Measurements from ENCODE around the gene KLRC1.
"Not testable (repeated sequence)": the region's sequence is repeated elsewhere in the genome, so short reads cannot be mapped to it uniquely, and the experiment has no call there.

The KLRC1 gene

DNA sequence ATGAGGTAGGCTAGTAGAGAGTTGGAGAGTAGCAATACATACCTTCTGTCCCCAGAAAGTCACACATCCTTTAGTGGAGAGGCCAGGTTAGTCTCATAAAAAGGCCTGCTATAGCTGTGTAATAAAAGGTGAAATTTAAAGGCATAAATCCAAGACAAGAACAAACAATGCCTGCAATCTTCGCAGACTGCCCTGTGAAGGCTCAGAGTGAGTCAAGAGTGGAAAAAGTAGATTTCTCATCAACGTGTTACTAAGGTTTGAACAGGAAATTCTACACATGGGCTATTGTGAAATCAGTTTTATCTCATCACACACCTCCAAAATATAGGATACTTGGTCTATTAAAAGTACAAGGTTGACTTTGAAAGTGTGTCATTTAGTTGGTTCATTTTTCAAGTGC, at the start of gene KLRC1:
Gene KLRC1, minus strand, starts transcription at position 222 of the 400 bp plus-strand sequence. CDS start 2,221 bp downstream, outside the sequence.
- Mint-ChIP-seq H3K9me3 (peaks cover 29% of the 10 kb centered on the region), H3K36me3 (ENCODE audit: low read depth) (no peaks in the 10 kb centered on the region), H3K4me1 (ENCODE audit: low read depth) (no peaks in the 10 kb centered on the region), H3K27me3 (no peaks in the 10 kb centered on the region), H3K4me3 (no peak within 1 kb of the TSS), H3K27ac (no peak within 1 kb of the TSS)
- intact Hi-C loops (cut with micrococcal nuclease): no loop called here

DNA sequence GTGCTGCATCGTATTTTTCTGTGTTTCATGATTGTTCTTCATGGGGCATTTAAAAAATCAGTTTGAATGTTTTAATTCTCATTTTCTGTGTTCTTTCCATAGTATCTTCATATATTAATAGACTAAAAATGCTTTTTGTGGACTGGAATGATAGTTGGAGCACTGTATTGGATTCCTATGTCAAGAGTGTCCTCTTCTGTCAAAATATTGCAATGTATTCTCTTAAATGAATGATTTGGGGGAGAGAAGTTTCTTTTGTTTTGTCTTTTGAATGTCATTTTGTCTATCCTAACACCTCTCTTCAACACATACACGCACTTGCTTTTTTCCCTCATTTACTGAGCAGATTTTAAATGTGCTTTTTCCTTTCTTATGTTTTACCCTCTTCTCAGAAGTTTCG, 47.9 kb upstream of the KLRC1 start:
- H3K9me3 Mint-ChIP-seq: no peaks in the 10 kb centered on the region
- no peak overlapping the region for H3K27ac Mint-ChIP-seq
- H3K36me3 Mint-ChIP-seq (ENCODE audit: low read depth): no peaks in the 10 kb centered on the region
- H3K4me3 Mint-ChIP-seq: no peak overlapping the region
- intact Hi-C loops (cut with micrococcal nuclease): loop anchor here (5.0 kb wide), 1 partner anchor 54 kb away; no protein-coding TSS in a partner anchor
- peaks cover 7% of the 10 kb centered on the region for H3K27me3 Mint-ChIP-seq
- H3K4me1 Mint-ChIP-seq (ENCODE audit: low read depth): no peaks in the 10 kb centered on the region

DNA sequence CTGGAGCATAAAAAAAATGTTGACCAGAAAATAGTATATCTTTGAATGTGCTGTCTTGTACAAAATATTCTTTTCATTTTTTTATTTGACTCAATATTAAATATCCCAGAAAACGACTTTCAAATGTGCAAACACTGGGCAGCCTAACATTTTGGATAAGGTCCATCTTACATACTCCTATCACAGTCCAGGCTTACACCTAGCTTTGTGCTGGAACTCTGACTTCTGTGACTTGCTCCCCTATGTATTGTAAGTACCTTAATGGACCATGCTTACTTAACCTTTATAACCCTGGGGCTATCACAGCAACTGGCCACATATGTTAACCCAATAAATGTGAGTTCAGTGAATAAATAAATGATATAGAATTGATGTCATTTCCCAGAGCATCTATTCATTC, 44.9 kb upstream of the KLRC1 start:
- Mint-ChIP-seq H3K36me3 (ENCODE audit: low read depth) (no peaks in the 10 kb centered on the region), H3K4me1 (ENCODE audit: low read depth) (no peaks in the 10 kb centered on the region), H3K4me3 (no peak overlapping the region), H3K27ac (no peak overlapping the region), H3K27me3 (peaks cover 11% of the 10 kb centered on the region), H3K9me3 (no peaks in the 10 kb centered on the region)
- intact Hi-C loops (cut with micrococcal nuclease): no loop called here

DNA sequence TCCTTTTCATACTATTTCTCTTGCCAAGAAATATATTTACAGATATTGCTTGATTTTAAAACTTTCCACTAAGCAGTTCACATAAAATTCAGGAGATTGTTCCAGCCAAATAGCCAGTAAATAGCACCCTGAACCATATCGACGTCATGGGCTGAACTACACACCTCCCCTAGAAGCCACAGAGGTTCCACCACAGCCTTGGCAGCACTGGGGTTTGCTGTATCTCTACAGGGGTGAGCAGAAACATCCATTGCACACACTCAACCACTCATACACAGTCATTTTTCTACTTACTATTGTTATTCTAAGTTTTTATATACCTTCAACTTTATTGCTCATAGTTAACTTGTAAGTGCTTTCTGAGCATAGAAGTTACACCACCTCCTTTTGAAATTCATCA, 44.4 kb upstream of the KLRC1 start:
- no peaks in the 10 kb centered on the region for H3K4me1 Mint-ChIP-seq (ENCODE audit: low read depth)
- intact Hi-C loops (cut with micrococcal nuclease): no loop called here
- no peaks in the 10 kb centered on the region for H3K36me3 Mint-ChIP-seq (ENCODE audit: low read depth)
- peaks cover 11% of the 10 kb centered on the region for H3K27me3 Mint-ChIP-seq
- no peak overlapping the region for H3K4me3 Mint-ChIP-seq
- H3K9me3 Mint-ChIP-seq: no peaks in the 10 kb centered on the region
- no peak overlapping the region for H3K27ac Mint-ChIP-seq

DNA sequence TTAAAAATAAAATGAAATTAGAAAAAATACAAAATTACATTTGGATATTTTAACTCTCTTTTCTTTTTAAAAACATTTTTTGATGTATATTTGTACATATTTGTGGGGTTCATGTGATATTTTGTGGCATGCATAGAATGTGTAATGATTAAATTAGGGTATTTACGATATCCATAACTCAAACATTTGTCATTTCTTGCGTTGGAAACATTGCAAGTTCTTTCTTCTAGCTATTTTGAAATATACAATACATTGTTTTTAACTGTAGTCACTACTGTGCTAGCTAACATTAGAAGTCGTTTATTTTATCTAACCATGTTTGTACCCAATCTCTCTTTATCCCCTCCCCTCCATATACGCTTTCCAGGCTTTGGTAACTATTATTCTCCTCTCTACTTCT, 38.6 kb upstream of the KLRC1 start:
- Mint-ChIP-seq H3K4me1 (ENCODE audit: low read depth) (no peaks in the 10 kb centered on the region), H3K27me3 (peaks cover 6% of the 10 kb centered on the region), H3K4me3 (no peak overlapping the region), H3K36me3 (ENCODE audit: low read depth) (no peaks in the 10 kb centered on the region), H3K9me3 (peaks cover 7% of the 10 kb centered on the region), H3K27ac (no peak overlapping the region)
- intact Hi-C loops (cut with micrococcal nuclease): no loop called here

DNA sequence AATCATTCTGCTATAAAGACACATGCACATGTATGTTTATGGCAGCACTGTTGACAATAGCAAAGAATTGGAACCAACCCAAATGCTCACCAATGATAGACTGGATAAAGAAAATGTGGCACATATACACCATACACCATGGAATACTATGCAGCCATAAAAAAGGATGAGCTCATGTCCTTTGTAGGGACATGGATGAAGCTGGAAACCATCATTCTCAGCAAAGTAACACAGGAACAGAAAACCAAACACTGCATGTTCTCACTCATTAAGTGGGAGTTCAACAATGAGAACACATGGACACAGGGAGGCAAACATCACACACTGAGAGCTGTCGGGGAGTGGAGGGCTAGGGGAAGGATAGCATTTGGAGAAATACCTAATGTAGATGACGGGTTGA, 34.2 kb upstream of the KLRC1 start:
- H3K4me1 Mint-ChIP-seq (ENCODE audit: low read depth); intact Hi-C loops (cut with micrococcal nuclease); H3K27ac Mint-ChIP-seq; H3K4me3 Mint-ChIP-seq; H3K36me3 Mint-ChIP-seq (ENCODE audit: low read depth); H3K27me3 Mint-ChIP-seq: not testable (repeated sequence)
- H3K9me3 Mint-ChIP-seq: peaks cover 15% of the 10 kb centered on the region

DNA sequence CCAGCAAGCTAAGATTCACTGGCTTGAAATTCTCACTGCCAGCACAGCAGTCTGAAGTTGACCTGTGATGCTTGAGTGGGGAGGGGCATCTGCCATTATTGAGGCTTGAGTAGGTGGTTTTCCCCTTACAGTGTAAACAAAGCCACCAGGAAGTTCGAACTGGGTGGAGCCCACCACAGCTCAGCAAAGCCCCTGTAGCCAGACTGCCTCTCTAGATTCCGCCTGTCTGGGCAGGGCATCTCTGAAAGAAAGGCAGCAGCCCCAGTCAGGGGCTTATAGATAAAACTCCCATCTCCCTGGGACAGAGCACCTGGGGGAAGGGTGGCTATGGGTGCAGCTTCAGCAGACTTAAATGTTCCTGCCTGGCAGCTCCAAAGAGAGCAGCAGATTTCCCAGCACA, 28.7 kb upstream of the KLRC1 start:
- not testable (repeated sequence) for H3K36me3 Mint-ChIP-seq (ENCODE audit: low read depth); H3K27ac Mint-ChIP-seq

DNA sequence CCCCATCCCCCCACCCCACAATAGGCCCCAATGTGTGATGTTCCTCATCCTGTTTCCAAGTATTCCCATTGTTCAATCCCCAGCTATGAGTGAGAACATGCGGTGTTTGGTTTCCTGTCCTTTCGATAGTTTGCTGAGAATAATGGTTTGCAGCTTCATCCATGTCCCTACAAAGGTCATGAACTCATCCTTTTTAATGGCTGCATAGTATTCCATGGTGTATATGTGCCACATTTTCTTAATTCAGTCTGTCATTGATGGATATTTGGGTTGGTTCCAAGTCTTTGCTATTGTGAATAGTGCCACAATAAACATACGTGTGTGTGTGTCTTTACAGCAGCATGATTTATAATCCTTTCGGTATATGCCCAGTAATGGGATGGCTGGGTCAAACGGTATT, 19.6 kb upstream of the KLRC1 start:
- H3K9me3 Mint-ChIP-seq: peaks cover 29% of the 10 kb centered on the region
- H3K27ac Mint-ChIP-seq; intact Hi-C loops (cut with micrococcal nuclease); H3K27me3 Mint-ChIP-seq; H3K4me3 Mint-ChIP-seq; H3K36me3 Mint-ChIP-seq (ENCODE audit: low read depth); H3K4me1 Mint-ChIP-seq (ENCODE audit: low read depth): not testable (repeated sequence)

More for the DNA sequence above, 28.7 kb upstream of the KLRC1 start:
- peaks cover 22% of the 10 kb centered on the region for H3K9me3 Mint-ChIP-seq
- H3K4me1 Mint-ChIP-seq (ENCODE audit: low read depth); H3K27me3 Mint-ChIP-seq; H3K4me3 Mint-ChIP-seq; intact Hi-C loops (cut with micrococcal nuclease): not testable (repeated sequence)

DNA sequence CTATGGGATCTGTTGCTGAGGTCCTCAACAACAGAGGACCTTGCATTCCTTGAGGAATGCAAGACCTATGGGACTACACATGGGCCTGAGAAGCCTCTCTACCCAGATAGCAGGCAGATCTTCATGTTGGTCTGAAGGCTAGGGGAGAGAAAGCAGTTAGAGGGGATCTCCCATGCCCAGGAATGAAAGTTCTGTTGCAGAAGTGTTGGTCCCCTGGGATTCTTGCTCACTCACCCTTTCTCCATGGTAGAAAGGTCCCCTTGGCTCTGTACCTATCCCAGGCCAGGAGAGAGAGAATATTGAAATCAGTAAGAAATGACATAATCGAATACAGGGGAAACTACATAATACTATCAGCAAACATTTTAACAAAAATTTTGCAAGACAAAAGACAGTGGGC, 16.5 kb upstream of the KLRC1 start:
- H3K4me3 Mint-ChIP-seq: no peak overlapping the region
- H3K27me3 Mint-ChIP-seq: no peaks in the 10 kb centered on the region
- no peaks in the 10 kb centered on the region for H3K36me3 Mint-ChIP-seq (ENCODE audit: low read depth)
- intact Hi-C loops (cut with micrococcal nuclease): no loop called here
- no peak overlapping the region for H3K27ac Mint-ChIP-seq
- H3K9me3 Mint-ChIP-seq: peaks cover 8% of the 10 kb centered on the region
- H3K4me1 Mint-ChIP-seq (ENCODE audit: low read depth): no peaks in the 10 kb centered on the region

DNA sequence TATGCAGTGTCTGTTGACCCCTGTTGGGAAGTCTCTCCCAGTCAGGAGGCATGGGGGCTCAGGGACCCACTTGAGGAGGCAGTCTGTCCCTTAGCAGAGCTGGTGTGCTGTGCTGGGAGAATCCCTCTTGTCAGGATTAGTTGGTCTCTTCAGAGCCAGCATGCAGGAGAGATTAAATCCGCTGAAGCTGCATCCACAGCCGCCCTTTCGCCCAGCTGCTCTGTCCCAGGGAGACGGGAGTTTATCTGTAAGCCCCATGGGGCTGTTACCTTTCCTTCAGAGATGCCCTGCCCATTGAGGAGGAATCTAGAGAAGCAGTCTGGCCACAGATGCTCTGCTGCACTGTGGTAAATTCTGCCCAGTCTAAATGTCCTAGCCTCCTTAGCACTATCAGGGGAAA, 13.1 kb upstream of the KLRC1 start:
- Mint-ChIP-seq H3K27me3 (no peaks in the 10 kb centered on the region), H3K4me1 (ENCODE audit: low read depth) (no peaks in the 10 kb centered on the region), H3K4me3 (no peak overlapping the region), H3K36me3 (ENCODE audit: low read depth) (no peaks in the 10 kb centered on the region), H3K9me3 (peaks cover 8% of the 10 kb centered on the region), H3K27ac (no peak overlapping the region)
- intact Hi-C loops (cut with micrococcal nuclease): no loop called here

DNA sequence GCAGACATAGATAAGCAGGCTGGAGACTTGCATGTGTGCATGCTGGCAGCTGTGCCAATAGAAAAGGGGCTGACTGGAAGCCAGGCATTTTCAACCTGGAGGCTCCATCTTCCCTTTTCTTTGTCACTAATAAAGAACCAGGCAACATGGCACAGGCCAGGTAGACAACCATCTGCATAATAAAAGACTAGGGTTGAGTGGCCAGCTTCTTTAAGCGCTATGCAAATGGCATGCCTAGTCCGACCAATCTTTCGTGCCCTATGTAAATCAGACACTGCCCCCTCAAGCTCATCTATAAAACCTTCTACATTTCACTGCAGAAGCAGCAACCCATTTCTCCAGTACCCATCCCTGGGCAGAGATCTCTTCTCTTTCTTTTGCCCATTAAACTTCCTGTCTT, 4.6 kb upstream of the KLRC1 start:
- Mint-ChIP-seq H3K4me1 (ENCODE audit: low read depth) (no peaks in the 10 kb centered on the region), H3K27me3 (no peaks in the 10 kb centered on the region), H3K36me3 (ENCODE audit: low read depth) (no peaks in the 10 kb centered on the region), H3K9me3 (peaks cover 43% of the 10 kb centered on the region), H3K27ac (no peak overlapping the region), H3K4me3 (no peak overlapping the region)
- intact Hi-C loops (cut with micrococcal nuclease): no loop called here

DNA sequence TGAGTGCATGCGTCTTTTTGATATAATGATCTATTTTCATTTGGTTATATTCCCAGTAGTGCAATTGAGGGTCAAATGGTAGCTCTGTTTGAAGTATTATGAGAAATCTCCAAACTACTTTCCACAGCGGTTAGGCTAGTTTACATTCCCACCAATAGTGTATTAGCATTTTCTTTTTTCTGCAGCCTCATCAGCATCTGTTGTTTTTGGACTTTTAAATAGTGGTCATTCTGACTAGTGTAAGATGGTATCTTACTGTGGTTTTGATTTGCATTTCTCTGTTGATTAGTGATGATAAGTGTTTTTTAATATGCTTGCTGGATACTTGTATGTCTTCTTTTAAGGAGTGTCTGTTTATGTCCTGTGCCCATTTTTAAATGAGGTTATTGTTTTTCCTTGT, 3.7 kb upstream of the KLRC1 start:
- H3K36me3 Mint-ChIP-seq (ENCODE audit: low read depth): no peaks in the 10 kb centered on the region
- H3K4me1 Mint-ChIP-seq (ENCODE audit: low read depth): no peaks in the 10 kb centered on the region
- H3K27me3 Mint-ChIP-seq: no peaks in the 10 kb centered on the region
- no peak overlapping the region for H3K27ac Mint-ChIP-seq
- H3K4me3 Mint-ChIP-seq: no peak overlapping the region
- intact Hi-C loops (cut with micrococcal nuclease): no loop called here
- peaks cover 43% of the 10 kb centered on the region for H3K9me3 Mint-ChIP-seq

DNA sequence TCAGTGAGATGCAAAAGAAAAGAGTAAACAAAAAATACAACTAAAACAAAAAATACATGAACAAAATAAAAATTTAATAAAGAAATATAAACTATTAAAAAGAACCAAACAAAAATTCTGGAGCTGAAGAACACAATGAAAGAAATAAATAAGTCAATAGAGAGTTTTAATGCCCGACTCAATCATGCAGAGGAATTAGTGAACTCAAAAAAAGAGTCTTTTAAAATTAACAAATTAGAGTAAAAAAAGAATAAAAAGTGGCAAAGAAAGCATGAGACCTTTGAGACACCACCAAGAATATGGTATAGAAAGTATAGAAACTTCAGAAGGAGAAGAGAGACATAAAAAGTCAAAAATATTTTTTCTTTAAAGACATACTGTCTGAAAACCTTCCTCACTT, 2.6 kb upstream of the KLRC1 start:
- peaks cover 43% of the 10 kb centered on the region for H3K9me3 Mint-ChIP-seq
- no peak overlapping the region for H3K4me3 Mint-ChIP-seq
- no peaks in the 10 kb centered on the region for H3K4me1 Mint-ChIP-seq (ENCODE audit: low read depth)
- intact Hi-C loops (cut with micrococcal nuclease): no loop called here
- H3K36me3 Mint-ChIP-seq (ENCODE audit: low read depth): no peaks in the 10 kb centered on the region
- no peak overlapping the region for H3K27ac Mint-ChIP-seq
- H3K27me3 Mint-ChIP-seq: no peaks in the 10 kb centered on the region

DNA sequence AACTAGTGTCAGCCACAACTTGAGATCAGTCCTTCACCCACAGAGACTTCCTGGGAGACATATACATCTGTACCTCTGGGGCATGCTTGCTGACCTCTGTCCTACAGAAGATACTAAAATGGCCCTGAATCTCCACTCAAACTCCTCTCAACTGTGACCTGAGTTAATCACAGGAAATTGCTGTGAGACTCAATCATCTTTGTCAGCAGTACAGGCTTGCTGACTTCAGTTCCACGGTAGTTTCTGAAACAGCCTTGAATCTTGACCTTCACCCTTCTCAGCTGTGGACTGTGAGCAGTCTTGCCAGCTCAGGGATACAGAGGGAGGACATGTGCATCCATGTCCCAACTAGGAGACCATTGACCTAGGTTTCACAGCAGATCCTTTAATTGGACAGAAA, 1.4 kb upstream of the KLRC1 start:
- H3K4me1 Mint-ChIP-seq (ENCODE audit: low read depth): no peaks in the 10 kb centered on the region
- intact Hi-C loops (cut with micrococcal nuclease): no loop called here
- no peaks in the 10 kb centered on the region for H3K27me3 Mint-ChIP-seq
- H3K36me3 Mint-ChIP-seq (ENCODE audit: low read depth): no peaks in the 10 kb centered on the region
- H3K27ac Mint-ChIP-seq: no peak overlapping the region
- H3K9me3 Mint-ChIP-seq: peaks cover 39% of the 10 kb centered on the region
- no peak overlapping the region for H3K4me3 Mint-ChIP-seq

DNA sequence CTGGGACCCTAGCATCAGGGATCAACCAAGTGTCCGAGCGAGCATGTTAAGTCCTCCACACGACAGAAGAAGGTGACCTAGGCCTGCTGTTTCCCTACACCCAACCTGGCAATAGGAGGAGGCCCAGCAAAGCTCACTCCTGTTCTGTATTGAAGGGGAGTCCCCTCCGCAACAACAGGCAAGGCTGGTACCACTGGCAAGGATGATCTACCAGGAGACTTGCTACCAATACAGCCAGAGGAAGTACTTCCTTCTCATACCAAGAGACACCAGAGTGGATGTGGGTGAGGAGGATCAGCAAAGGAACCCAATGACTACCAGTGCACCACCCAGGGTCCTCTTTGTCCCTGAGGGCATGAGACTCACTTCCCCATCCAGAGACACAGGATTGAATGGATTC, 4.9 kb downstream of the KLRC1 start:
- Mint-ChIP-seq H3K36me3 (ENCODE audit: low read depth) (no peaks in the 10 kb centered on the region), H3K4me3 (no peak overlapping the region), H3K27ac (no peak overlapping the region), H3K4me1 (ENCODE audit: low read depth) (no peaks in the 10 kb centered on the region), H3K27me3 (no peaks in the 10 kb centered on the region), H3K9me3 (no peaks in the 10 kb centered on the region)
- intact Hi-C loops (cut with micrococcal nuclease): loop anchor here (5.0 kb wide), 1 partner anchor 54 kb away; no protein-coding TSS in a partner anchor

All from dendritic cell treated with granulocyte-macrophage colony-stimulating factor and Interleukin-4, amounts not matched to agents 40 ng/mL and 50 ng/mL, for 4 days (primary cell).